NCI-H2196 (cell line): ENCODE results near the gene GIN1.
"Not testable (repeated sequence)": the region's sequence is repeated elsewhere in the genome, so short reads cannot be mapped to it uniquely, and the experiment has no call there.

Experiments used
- DNase-seq: peaks from one replicate; lab custom pipeline; 2025; ENCODE audit not compliant: unreplicated experiment; lab: John Stamatoyannopoulos, UW

The GIN1 gene

GRCh38 chr5:103119765-103120606 is at the start of gene GIN1, which contains the start of gene PPIP5K2:
GIN1 (minus strand) TSS chr5:103120138; CDS start chr5:103108707, 11,431 bp downstream.
PPIP5K2 (plus strand) TSS chr5:103120301; CDS start chr5:103129590, 9,289 bp downstream.
- DNase-seq = peak; percentile 96

- DNase-seq = no peak
These were observed 46.8 kb upstream of the GIN1 start for GRCh38 chr5:103166706-103167105.

GRCh38 chr5:103151156-103151555 is 31.2 kb upstream of the GIN1 start:
- DNase-seq = no peak

GRCh38 chr5:103148213-103148612 is 28.3 kb upstream of the GIN1 start:
- DNase-seq = no peak

- DNase-seq = no peak
These were observed 25.3 kb upstream of the GIN1 start for GRCh38 chr5:103145196-103145595.

- DNase-seq = not testable (repeated sequence)
These were observed 22.2 kb upstream of the GIN1 start for GRCh38 chr5:103142132-103142531.

GRCh38 chr5:103139264-103139865 is 19.4 kb upstream of the GIN1 start:
- peak; percentile 66 for DNase-seq

- no peak for DNase-seq
These were observed 18.3 kb upstream of the GIN1 start for GRCh38 chr5:103138202-103138690.

- no peak for DNase-seq
These were observed 15.5 kb upstream of the GIN1 start for GRCh38 chr5:103135461-103135860.

GRCh38 chr5:103133231-103133630 is 13.3 kb upstream of the GIN1 start:
- DNase-seq = no peak

GRCh38 chr5:103132684-103133083 is 12.7 kb upstream of the GIN1 start:
- no peak for DNase-seq

- no peak for DNase-seq
These were observed 8.3 kb upstream of the GIN1 start for GRCh38 chr5:103128202-103128601.

GRCh38 chr5:103127292-103127817 is 7.4 kb upstream of the GIN1 start:
- no peak for DNase-seq

- no peak for DNase-seq
These were observed 6.6 kb upstream of the GIN1 start for GRCh38 chr5:103126557-103126956.

GRCh38 chr5:103122242-103122641 is 2.3 kb upstream of the GIN1 start:
- DNase-seq = no peak

- DNase-seq = no peak
These were observed 766 bp upstream of the GIN1 start for GRCh38 chr5:103120607-103121200.

GRCh38 chr5:103119070-103119764 is 721 bp downstream of the GIN1 start:
- no peak for DNase-seq

- DNase-seq = no peak
These were observed 2.4 kb downstream of the GIN1 start for GRCh38 chr5:103117471-103117991.

GRCh38 chr5:103114440-103114839 is 5.5 kb downstream of the GIN1 start:
- DNase-seq = no peak

GRCh38 chr5:103112910-103113309 is 7.0 kb downstream of the GIN1 start:
- DNase-seq = no peak

- DNase-seq = no peak
These were observed 8.5 kb downstream of the GIN1 start for GRCh38 chr5:103111468-103111867.
